ENCODE measurements around the gene RSAD1. TPM values are rescaled to one million over a fixed set of nuclear protein-coding genes. Genes with fewer than 3 reads are reported as not detected.
A peak's percentile ranks its signal among the peaks of the same experiment; 100 is the strongest.

The RSAD1 gene
- 10 to 100 TPM; 18.7 to 25.9 (median 23.4) TPM for total RNA-seq

DNA sequence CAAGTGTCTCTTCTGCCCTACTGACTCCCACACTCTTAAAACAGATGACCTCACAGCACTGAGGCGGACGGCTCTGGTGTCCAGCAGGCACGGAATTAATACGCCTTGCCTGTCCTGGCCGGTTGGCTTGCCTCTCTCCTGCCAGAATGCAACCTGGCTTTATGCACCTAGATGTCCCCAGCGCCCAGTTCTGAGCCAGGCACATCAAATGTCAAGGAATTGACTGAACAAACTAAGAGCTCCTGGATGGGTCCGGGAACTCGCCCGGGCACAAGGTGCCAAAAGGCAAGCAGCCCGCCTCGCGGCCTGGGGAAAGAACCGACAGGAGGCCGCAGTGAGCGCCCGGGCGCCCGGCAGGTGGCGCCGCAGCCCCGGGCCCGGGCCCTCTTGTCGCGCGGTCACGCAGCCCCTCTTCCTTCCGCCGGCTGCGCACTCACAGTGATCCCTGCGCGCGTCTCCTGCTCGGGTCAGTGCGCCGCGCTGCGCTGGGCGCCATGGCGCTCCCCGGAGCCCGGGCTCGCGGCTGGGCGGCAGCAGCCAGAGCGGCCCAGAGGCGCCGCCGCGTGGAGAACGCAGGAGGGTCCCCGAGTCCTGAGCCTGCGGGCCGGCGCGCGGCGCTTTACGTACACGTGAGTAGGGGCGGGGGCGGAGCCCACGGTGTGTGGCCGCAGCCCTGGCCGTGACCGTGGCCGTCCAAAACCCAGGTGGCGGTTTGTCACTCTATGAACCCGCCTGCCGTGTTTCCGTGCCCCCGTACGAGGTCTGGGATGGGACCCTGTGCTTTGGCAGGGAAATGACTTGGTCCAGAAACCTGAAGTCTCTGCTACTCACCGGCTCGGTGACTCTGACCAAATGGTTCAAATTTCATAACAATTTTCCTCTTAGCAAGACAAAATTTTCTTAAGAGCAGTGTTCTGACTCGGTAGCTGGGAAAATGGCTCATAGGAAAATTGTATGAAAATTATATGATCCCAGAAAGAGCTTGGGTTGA, at the start of gene RSAD1:
Gene RSAD1 (plus strand): TSS at position 470 of the 991 bp plus-strand sequence. CDS start 25 bp downstream, at position 495.
- DNase-seq (ENCODE audit: low spot score), result peak; percentile 43
- TF ChIP-seq, protein P1, sequence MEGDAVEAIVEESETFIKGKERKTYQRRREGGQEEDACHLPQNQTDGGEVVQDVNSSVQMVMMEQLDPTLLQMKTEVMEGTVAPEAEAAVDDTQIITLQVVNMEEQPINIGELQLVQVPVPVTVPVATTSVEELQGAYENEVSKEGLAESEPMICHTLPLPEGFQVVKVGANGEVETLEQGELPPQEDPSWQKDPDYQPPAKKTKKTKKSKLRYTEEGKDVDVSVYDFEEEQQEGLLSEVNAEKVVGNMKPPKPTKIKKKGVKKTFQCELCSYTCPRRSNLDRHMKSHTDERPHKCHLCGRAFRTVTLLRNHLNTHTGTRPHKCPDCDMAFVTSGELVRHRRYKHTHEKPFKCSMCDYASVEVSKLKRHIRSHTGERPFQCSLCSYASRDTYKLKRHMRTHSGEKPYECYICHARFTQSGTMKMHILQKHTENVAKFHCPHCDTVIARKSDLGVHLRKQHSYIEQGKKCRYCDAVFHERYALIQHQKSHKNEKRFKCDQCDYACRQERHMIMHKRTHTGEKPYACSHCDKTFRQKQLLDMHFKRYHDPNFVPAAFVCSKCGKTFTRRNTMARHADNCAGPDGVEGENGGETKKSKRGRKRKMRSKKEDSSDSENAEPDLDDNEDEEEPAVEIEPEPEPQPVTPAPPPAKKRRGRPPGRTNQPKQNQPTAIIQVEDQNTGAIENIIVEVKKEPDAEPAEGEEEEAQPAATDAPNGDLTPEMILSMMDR (IDR thresholded peaks at IDR 0.05), result peak in 2 of 3 donors; percentile 36 to 50
- peak; percentile 79 for ATAC-seq (ENCODE audit: low FRiP score)

DNA sequence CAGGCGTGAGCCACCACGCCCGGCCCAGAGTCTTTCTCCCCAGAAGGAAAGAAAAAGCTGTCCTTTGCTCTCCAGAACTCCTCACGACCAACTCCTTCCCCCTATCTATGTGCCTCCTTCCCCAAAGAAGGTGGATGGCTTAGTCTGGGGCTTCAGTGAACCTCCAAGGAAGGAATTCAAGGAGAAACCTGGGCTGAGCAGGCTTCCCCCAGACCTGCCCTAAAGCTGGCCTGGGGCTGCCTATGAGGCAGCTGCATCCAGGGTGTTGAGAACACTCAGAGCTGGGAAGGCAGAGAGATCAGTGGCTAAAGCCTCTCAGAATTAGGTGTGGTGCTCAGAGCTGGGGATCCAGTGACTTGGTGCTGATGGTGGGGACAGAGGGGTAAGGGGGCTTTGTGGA, 48.9 kb upstream of the RSAD1 start:
- ATAC-seq (ENCODE audit: low FRiP score) (no peak), DNase-seq (ENCODE audit: low spot score) (no peak)
- TF ChIP-seq, protein P1 (IDR thresholded peaks at IDR 0.05), result no peak

DNA sequence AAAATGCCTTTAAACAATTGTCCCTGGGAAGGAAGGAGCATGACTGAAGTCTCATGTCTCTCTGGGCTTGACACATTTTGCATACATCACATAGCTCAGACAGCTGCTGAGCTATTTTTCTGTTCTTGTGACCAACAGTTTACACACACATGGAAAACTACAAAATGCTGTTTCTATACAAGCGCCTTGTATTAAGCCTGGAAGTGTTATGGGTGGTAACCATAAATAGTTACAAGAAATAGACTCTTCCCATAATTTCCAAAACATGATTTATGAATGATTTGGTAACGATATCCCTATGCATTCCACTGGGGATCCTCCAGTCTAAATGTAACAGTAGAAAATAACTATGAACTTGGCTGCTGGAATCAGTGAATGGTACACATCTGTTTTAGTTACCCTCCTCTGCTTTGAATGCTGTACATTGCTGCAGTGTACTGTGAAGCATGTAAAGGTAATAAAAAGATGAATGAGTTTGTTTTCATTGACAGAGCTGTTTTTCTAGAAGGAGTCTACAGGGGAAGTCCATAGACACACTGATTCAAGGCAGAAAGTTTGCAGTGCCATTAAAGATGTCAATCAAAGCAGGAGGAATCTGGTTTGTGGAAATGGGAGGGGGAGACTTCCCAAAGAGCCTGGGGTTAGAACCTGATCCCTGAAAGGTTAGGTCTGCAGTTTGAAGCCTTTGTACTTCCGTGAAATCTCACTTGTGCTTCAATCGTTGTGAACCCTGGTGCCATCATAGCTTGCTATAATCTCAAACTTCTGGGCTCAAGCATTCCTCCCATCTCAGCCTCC, 47.6 kb upstream of the RSAD1 start:
- DNase-seq (ENCODE audit: low spot score), result no peak
- ATAC-seq (ENCODE audit: low FRiP score), result no peak
- TF ChIP-seq, protein P1 (IDR thresholded peaks at IDR 0.05), result no peak

DNA sequence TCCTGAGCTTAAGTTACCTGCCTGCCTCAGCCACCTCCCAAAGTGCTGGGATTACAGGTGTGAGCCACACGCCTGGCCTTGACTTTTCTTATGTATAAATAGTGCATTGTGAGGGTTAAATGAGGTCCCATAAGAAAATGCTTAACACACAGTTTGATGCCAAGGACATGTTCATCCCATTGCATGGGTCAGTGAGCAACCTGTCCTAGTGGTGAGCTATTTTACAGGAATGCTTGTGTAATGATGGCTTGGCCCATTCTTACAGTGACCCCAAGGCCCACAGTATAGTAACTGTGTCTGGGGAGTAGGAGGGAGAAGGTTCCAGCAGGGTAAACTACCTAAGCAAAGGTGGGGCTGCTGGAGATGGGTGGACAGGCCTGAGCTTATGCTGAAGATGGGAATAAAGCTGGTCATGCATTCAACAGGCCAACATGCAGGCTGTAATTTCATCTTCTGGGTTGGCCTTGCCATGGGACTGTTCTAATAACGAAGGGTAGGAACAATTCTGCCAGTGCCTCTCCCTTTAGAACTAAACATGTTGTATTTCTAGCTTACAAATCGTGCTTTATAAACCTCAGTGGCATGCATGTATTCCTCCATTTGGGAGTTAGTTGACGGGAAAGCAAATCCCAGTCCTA, 46.4 kb upstream of the RSAD1 start:
- ATAC-seq (ENCODE audit: low FRiP score), result no peak
- DNase-seq (ENCODE audit: low spot score), result no peak
- TF ChIP-seq, protein P1 (IDR thresholded peaks at IDR 0.05), result no peak

DNA sequence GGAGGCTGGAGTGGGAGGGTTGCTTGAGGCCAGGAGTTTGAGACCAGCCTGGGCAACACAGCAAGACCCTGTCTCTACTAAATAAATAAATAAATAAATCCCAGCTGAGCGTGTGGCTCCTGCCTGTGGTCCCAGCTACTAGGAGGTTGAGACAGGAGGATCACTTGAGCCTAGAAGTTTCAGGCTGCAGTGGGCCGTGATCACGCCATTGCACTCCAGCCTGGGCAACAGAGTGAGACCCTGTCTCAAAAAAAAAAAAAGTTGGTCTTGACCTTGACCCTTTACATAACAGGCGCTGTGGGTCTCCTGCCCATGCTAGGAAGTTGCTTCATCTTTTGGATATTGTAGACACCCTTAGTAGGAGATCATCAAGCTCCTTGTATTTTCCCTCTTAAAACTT, 41.3 kb upstream of the RSAD1 start:
- ATAC-seq (ENCODE audit: low FRiP score) (no peak), DNase-seq (ENCODE audit: low spot score) (no peak)
- TF ChIP-seq, protein P1 (IDR thresholded peaks at IDR 0.05), result no peak

DNA sequence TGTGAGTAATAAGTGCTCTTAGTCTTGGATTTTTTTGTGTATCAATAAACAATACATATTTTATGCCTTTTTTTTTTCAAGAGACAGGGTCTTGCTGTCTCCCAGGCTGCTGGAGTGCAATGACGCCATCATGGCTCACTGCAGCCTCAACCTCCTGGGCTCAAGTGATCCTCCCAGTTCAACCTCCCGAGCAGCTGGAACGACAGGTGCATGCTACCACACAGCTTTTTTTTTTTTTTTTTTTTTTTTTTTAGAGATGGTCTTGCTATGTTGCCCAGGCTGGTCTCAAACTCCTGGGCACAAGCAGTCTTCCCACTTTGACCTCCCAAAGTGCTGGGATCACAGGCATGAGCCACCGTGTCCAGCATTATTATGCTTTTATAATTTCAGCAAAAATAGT, 39.7 kb upstream of the RSAD1 start:
- TF ChIP-seq, protein P1 (IDR thresholded peaks at IDR 0.05), result no peak
- no peak for DNase-seq (ENCODE audit: low spot score)
- no peak for ATAC-seq (ENCODE audit: low FRiP score)
